ENCODE data around the gene PLCG1.

Gene PLCG1

DNA sequence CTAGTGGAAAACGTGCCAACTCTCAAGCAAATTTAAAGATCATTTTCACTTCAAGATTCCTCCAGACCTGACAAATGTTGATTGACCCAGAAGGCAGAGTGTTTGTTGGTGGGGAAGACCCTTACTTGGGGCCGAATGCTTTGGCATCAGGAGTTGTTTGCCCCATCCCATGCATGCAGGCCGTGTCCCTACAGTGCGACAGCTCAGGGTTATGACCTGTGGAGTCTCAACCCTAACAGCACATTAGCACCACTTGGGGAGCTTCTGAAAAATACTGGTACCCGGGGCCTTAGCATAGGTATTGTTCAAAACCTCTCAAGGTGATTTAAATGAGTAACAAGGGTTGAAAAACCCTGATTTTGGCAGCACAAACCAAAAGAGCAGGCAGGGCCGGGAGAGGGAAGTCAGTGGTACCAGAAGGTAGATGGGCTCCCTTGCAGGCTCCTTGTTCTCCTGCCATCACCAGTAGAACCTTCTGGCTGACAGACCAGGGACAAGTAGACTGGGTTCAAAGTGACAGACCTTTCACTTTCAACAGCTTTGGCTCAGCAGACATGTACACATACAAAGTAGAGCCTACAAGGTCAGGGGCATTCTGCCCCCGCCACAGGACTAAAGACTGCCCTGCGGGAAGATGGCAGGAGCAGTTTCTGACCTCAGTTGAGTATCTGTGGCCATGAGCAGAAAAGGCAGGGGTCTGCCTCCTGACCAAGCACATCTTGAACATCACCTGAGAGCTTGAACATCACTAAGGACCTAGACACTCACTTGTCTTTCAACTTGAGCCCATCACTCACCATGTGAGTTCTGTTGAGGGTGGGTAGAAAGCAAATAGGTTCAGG is 39.6 kb downstream of the PLCG1 start:
- in situ Hi-C loops (cut with HindIII; ENCODE audit: low sequenced_read_pairs): no loop called here

GRCh38 chr20:41177636-41178035 is 40.3 kb downstream of the PLCG1 start:
- in situ Hi-C loops (cut with HindIII; ENCODE audit: low sequenced_read_pairs): no loop called here

GRCh38 chr20:41178495-41178894 is 41.2 kb downstream of the PLCG1 start:
- in situ Hi-C loops (cut with HindIII; ENCODE audit: low sequenced_read_pairs): no loop called here

GRCh38 chr20:41178904-41179432 is 41.6 kb downstream of the PLCG1 start:
- in situ Hi-C loops (cut with HindIII; ENCODE audit: low sequenced_read_pairs): no loop called here

GRCh38 chr20:41179961-41180360 is 42.6 kb downstream of the PLCG1 start:
- in situ Hi-C loops (cut with HindIII; ENCODE audit: low sequenced_read_pairs): no loop called here

DNA sequence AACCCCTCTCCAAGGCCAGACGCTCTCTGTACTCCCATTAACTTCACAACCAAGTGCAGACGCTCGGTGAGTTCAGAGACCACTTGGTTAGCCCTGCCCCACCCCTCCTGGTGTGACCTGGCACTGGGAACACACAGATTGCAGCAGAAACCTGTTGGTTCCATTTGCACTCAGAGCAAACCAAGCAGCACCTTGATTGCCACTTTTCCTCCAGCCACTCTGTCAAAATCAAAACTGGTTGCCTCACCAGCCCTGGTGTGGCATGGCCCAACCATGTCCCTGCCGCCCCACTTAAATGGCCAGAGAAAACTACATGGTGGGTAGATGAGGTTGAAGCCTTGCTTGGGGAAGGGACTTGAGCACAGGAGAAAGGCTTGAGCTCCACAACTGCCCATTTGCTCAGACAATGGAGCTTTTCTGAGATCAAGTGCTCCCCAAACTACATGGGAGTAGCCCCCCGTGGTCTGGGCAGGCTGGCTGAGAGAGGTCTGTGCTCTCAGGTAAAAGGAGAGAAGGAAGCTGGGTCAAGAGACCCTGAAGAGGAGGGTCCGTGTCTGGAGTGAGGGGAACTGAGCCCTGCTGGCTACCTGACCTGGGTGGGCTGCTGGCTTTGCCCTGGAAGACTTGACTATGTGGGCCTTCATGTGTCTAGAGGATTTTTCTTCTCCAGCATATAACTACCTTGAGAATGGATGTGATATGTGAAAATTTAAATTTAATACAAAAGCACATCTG is 43.4 kb downstream of the PLCG1 start:
- in situ Hi-C loops (cut with HindIII; ENCODE audit: low sequenced_read_pairs): no loop called here

DNA sequence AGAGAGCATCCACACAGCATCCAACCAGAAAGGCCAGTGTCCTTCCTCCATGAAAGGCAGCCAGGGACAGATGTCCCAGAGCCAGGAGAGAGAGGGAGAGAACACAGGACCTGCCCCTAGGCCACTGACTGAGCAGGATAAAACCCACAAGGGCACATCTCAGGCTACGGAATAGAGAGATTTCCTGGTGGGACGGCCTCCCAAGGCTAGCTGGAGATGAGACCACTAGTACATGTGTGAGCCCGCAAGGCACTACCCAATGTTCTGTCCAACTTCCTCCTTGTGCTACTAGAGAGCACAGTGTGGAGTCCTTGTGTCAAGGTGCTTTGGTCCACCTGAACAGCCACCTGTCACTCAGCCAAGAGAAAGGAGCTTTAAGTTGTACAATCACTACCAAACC is 44.2 kb downstream of the PLCG1 start:
- in situ Hi-C loops (cut with HindIII; ENCODE audit: low sequenced_read_pairs): no loop called here

DNA sequence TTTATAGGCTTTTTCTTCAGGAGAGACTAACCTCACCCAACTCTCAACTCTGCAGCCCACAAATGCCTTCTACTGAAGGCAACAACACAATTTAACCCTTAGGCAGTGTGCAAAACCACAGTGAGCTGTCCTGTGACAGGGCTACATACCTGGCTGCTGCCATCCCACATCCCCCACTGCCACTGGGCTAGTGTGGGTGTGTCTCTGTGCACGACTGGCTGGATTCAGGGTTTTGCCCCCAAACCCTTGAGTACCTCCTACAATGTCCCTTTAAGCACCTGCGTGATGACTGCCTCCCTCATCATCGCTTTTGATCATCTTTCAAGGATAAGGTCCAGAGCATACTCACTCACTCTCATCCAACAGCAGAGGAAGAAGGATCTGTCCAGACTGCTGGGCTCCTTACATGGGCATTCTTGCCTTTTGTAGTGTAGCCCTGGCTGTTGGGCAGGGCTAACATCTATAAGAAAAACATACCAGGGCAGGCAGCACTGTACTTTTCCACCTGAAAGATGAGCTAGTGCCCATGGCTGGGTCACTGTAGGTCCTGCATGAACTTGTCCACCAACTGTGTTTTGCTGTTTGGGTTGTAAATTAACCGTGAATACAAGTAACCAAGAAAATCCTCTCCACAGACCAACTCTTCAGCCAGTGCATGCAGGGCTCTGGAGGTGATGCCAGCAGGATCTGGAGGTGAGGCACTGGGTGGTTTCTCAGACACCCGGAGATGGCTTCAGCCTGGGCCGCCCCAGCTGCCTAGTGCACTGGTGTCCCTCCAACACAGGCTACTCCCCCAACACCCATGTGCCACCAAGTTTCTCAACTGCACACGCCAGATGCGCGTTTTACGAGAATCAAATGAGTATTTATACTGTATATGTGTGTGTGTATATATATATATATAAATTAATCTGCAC is 45.2 kb downstream of the PLCG1 start:
- in situ Hi-C loops (cut with HindIII; ENCODE audit: low sequenced_read_pairs): no loop called here

DNA sequence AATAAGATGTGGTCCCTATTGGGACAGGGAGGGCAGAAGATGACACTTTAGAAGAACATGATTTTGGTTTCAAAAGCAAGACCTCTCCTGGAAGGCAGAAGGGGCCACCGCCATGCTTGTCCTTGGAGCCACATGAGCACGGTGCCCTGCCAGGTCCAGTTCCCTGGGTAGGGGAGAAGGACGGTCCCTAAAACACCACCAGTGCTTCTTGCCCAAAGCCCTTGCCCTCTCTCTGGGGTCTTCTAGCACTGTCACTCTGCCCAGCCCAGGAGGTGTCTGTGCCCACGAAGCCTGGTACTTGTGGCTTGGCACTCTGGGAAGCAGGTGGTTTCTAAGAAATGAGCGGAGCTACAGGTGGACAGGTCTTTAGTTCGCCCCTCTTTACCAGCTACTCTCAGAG is 46.0 kb downstream of the PLCG1 start:
- in situ Hi-C loops (cut with HindIII; ENCODE audit: low sequenced_read_pairs): no loop called here

DNA sequence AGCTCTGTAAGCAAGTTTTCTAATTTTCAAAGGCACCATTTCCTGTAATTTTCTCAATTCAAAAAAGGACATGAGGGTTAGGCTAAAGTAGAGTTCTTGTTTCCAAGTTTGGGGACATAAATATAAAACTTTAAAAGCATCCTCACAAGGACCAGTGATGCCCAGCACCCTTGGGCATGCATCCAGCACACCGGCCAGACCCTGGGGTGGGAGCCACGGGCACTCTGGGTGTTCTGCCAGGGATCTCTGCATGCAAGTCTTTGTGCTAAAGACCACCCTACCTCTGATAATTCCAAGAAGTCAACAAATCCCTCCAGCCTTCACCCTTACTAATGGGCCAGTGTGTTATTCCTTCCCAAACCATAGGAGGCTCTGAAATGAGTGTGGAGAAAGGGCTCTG is 46.5 kb downstream of the PLCG1 start:
- in situ Hi-C loops (cut with HindIII; ENCODE audit: low sequenced_read_pairs): no loop called here

- in situ Hi-C loops (cut with HindIII; ENCODE audit: low sequenced_read_pairs): no loop called here
Observed at GRCh38 chr20:41185013-41185757, 47.8 kb downstream of the PLCG1 start.

DNA sequence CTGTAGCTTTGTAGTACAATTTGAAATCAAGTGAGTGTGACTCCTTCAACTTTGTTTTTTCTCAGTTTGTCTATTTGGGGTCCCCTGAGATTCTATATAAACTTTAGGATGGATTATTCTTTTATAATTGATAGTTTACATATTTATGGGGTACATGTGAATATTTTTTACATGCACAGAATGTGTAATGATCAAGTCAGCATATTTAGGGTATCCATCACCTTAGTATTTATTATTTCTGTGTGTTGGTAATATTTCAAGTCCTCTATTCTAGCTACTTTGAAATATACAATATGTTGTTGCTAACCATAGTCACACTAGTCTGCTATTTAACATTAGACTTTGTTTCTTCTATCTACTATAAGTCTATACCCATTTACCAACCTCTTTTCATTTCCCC is 50.3 kb downstream of the PLCG1 start:
- in situ Hi-C loops (cut with HindIII; ENCODE audit: low sequenced_read_pairs): no loop called here

GRCh38 chr20:41191562-41192500 is 54.5 kb downstream of the PLCG1 start:
- in situ Hi-C loops (cut with HindIII; ENCODE audit: low sequenced_read_pairs): no loop called here

- in situ Hi-C loops (cut with HindIII; ENCODE audit: low sequenced_read_pairs): no loop called here
Observed at GRCh38 chr20:41192575-41192974, 55.2 kb downstream of the PLCG1 start.

DNA sequence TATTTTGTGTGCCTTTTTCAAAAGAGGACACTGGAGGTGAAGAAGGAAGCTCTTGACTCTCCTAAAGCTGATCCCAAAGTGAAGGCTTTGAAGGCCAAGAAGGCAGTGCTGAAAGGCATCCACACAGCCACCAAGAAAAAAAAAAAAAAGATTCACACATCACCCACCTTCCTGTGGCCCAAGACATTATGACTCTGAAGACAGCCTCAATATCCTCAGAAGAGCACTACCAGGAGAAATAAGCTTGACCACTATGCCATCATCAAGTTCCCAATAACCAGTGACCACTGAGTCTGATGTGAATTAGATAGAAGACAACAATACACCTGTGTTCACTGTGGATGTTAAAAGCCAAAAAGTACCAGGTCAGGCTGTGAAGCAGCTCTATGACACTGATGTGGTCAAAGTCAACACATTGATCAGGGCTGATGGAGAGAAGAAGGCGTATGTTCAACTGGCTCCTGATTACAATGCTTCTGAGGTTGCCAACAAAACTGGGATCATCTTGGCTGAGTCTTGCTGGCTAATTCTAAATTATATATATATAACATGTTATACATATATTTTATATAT is 59.4 kb downstream of the PLCG1 start:
- in situ Hi-C loops (cut with HindIII; ENCODE audit: low sequenced_read_pairs): no loop called here

DNA sequence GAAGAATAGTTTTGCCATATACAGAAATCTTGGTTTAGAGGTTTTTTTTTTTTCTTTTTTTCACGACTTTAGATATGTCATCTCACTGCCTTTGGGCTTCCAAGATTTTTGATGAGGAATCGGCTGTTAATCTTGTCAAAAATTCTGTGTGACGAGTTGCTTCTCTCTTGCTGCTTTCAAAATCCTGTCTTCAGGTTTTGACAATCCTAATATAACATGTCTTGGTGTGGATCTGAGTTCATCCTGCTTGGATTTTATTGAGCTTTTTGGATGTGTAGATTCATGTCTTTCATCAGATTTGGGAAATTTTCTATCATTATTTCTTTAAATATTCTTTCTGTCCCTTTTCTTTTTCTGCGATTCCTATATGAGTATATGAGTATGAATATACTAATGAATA is 61.1 kb downstream of the PLCG1 start:
- in situ Hi-C loops (cut with HindIII; ENCODE audit: low sequenced_read_pairs): no loop called here

GRCh38 chr20:41200446-41201202 is 63.3 kb downstream of the PLCG1 start:
- in situ Hi-C loops (cut with HindIII; ENCODE audit: low sequenced_read_pairs): no loop called here

- in situ Hi-C loops (cut with HindIII; ENCODE audit: low sequenced_read_pairs): no loop called here
Observed at GRCh38 chr20:41201760-41202159, 64.4 kb downstream of the PLCG1 start.
